ENCODE results near the gene PTH2R.
A peak's percentile ranks its signal among the peaks of the same experiment; 100 is the strongest.

PTH2R gene

DNA sequence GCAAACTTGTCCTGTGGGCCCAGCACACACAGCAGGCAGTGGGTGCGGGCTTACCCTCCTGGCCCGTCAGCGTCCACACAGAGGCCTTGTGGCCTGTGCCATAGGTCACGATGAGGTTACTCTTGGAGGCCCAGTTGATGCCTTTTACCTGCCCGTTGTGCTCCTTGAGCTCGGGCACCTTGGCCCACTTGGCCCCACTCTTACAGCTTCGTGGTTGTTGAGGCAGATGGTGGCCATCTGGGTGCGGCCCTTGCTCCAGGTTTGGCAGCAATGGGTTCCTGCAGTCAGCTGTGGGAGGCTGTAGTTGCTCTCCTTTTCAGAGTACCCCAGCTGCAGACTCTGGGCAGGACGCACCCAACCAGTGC lies 45.5 kb upstream of the PTH2R start:
- no peak for DNase-seq (ENCODE audit: low read depth)
- no peak overlapping the region for H3K4me3 ChIP-seq (ENCODE audit: low read depth, low read length)
- TF ChIP-seq, protein P1, sequence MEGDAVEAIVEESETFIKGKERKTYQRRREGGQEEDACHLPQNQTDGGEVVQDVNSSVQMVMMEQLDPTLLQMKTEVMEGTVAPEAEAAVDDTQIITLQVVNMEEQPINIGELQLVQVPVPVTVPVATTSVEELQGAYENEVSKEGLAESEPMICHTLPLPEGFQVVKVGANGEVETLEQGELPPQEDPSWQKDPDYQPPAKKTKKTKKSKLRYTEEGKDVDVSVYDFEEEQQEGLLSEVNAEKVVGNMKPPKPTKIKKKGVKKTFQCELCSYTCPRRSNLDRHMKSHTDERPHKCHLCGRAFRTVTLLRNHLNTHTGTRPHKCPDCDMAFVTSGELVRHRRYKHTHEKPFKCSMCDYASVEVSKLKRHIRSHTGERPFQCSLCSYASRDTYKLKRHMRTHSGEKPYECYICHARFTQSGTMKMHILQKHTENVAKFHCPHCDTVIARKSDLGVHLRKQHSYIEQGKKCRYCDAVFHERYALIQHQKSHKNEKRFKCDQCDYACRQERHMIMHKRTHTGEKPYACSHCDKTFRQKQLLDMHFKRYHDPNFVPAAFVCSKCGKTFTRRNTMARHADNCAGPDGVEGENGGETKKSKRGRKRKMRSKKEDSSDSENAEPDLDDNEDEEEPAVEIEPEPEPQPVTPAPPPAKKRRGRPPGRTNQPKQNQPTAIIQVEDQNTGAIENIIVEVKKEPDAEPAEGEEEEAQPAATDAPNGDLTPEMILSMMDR (IDR thresholded peaks at IDR 0.05; ENCODE audit: low read depth, low read length, missing control alignments): no peak
- in situ Hi-C loops (cut with HindIII; ENCODE audit: low sequenced_read_pairs): no loop called here

DNA sequence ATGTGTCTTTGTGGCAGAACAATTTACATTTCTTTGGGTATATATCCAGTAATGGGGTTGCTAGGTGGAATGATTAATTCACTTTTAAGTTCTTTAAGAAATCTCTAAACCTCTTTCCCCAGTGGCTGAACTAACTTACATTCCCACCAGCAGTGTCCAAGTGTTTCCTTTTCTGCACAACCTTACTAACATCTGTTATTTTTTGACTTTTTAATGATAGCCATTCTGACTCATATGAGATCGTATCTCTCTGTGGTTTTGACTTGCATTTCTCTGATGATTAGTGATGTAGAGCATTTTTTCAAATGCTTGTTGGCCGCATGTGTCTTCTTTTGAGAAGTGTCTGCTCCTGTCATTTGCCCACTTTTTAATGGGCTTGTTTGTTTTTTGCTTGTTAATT lies 43.1 kb upstream of the PTH2R start:
- DNase-seq (ENCODE audit: low read depth): peak; percentile 45
- TF ChIP-seq, protein P1 (IDR thresholded peaks at IDR 0.05; ENCODE audit: low read depth, low read length, missing control alignments): no peak
- in situ Hi-C loops (cut with HindIII; ENCODE audit: low sequenced_read_pairs): no loop called here
- H3K4me3 ChIP-seq (ENCODE audit: low read depth, low read length): no peak overlapping the region

DNA sequence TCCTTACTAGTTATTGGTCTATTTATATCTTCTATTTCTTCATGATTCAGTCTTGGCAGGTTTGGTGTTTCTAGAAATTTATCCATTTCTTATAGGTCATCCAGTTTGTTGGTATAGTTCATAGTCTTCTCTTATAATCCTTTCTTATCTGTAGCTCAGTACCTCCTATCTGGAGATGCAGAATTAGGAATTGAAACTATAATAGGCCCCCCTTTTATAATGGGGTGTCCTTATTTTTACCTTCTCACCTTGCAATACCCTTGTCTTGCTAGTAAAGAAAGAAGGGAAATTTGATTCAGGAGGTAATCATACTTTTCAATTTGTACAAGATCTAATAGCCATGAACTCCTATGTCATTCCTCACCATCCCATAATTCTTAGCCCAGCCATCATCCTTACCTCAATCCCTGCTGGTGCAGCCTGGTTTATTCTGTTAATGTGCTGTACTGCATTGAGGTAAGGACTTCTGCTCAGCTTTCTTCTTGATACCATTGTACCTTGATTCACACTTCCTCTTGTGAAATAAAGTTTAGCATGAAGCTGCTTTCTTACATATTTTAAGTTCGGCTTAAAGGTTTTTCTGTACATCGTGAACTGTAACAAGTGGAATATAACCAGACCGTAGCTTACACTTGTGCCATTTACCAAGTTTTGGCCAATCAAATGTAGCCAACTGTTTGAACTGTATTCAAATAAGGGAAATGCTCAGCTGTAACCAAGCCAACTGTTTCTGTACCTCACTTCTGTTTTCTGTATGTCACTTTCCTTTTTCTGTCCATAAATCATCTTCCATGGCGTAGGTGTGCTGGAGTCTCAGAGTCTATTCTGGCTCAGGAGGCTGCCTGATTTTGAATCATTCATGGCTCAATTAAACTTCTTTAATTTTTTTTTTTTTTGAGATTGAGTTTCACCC lies 40.1 kb upstream of the PTH2R start:
- no peak for DNase-seq (ENCODE audit: low read depth)
- TF ChIP-seq, protein P1 (IDR thresholded peaks at IDR 0.05; ENCODE audit: low read depth, low read length, missing control alignments): no peak
- H3K4me3 ChIP-seq (ENCODE audit: low read depth, low read length): no peak overlapping the region
- in situ Hi-C loops (cut with HindIII; ENCODE audit: low sequenced_read_pairs): no loop called here

DNA sequence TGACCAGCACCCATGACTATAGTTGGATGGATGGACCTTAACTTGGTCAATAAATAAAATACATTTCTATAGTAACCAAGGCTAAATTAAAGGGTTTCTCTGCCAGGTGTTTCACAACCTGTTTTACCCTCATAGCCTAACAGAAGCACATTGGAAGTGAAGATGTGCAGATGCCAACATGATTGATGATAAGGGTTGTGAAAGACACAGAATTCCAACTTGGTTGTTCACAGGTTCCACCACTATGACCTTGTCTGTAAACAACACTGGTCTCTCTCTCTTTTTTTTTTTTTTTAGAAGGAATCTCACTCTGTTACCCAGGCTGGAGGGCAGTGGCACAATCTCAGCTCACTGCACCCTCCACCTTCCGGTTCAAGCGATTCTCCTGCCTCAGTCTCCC lies 37.5 kb upstream of the PTH2R start:
- no peak overlapping the region for H3K4me3 ChIP-seq (ENCODE audit: low read depth, low read length)
- TF ChIP-seq, protein P1 (IDR thresholded peaks at IDR 0.05; ENCODE audit: low read depth, low read length, missing control alignments): no peak
- in situ Hi-C loops (cut with HindIII; ENCODE audit: low sequenced_read_pairs): no loop called here
- DNase-seq (ENCODE audit: low read depth): no peak

DNA sequence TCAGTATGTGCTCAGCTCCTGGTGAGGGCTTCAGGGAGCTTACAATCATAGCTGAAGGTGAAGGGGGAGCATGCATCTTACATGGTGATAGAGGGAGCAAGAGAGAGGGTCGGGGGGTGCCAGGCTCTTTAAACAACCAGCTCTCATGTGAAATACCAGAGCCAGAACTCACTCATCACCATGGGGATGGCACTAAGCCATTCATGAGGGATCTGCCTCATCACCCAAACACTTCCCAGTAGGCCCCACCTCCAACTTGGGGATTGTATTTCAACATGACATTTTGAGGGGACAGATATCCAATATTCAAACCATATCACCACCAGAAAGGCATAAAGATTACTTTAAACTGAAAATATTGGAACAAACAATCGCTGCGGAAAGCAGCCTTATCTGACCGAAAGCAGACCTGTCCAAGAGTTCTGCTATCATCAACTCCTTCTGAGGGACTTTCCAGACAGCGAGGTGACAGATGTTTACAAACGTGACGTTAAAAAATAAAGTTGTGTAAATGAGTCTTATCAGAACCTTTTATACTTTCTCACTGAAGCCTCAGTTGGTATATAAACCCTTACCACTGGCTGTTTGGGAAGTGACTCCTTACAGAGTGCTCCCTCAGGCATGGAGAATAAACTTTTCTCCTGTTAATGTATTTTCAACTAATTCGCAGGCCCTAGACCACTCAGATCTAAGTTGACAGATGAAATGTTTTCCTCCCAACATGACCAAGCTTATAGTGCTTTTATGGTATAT lies 35.5 kb upstream of the PTH2R start:
- no peak overlapping the region for H3K4me3 ChIP-seq (ENCODE audit: low read depth, low read length)
- no peak for DNase-seq (ENCODE audit: low read depth)
- in situ Hi-C loops (cut with HindIII; ENCODE audit: low sequenced_read_pairs): no loop called here
- TF ChIP-seq, protein P1 (IDR thresholded peaks at IDR 0.05; ENCODE audit: low read depth, low read length, missing control alignments): no peak

DNA sequence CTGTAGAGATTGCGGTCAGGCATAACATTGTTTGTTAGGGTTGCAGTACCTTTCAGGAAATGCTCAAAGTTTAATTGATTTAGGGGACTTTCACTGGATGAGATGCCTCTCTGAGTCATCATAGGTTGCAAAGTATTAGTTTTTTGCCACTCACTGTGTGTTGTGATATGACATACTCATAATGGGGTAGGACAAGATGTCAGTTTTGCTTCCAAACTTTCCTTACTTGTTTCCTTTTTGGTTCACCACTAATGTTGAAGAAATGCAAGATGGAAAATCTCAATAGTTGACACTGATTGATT lies 35.0 kb upstream of the PTH2R start:
- in situ Hi-C loops (cut with HindIII; ENCODE audit: low sequenced_read_pairs): no loop called here
- DNase-seq (ENCODE audit: low read depth): no peak
- TF ChIP-seq, protein P1 (IDR thresholded peaks at IDR 0.05; ENCODE audit: low read depth, low read length, missing control alignments): no peak
- no peak overlapping the region for H3K4me3 ChIP-seq (ENCODE audit: low read depth, low read length)

Data from astrocyte of the cerebellum (primary cell).